Measurements from ENCODE around the gene KDELR1.
A peak's percentile ranks its signal among the peaks of the same experiment; 100 is the strongest.

The KDELR1 gene

GRCh38 chr19:48346191-48346590 lies 45.2 kb downstream of the KDELR1 start:
- no peak overlapping the region for H3K9ac ChIP-seq (ENCODE audit: low read depth in 1 of 2, low read length in 2 of 2)
- no peaks in the 10 kb centered on the region for H3K9me3 ChIP-seq (ENCODE audit: control insufficient read depth in 2 of 2, low read length in 2 of 2)
- no peaks in the 10 kb centered on the region for H3K4me1 ChIP-seq (ENCODE audit: control insufficient read depth in 2 of 2, insufficient read depth in 2 of 2, low read length in 2 of 2)
- H3K36me3 ChIP-seq (ENCODE audit: control insufficient read depth in 2 of 2, insufficient read depth in 2 of 2, low read length in 2 of 2), result no peaks in the 10 kb centered on the region
- H3K27me3 ChIP-seq (ENCODE audit: control insufficient read depth in 2 of 2, insufficient read depth in 2 of 2, low read length in 2 of 2), result no peaks in the 10 kb centered on the region
- H3K27ac ChIP-seq (ENCODE audit: low read depth in 2 of 2, low read length in 2 of 2), result no peak overlapping the region
- no peak overlapping the region for H3K4me3 ChIP-seq (ENCODE audit: low read length in 2 of 2)

GRCh38 chr19:48344892-48345291 lies 46.5 kb downstream of the KDELR1 start:
- Histone ChIP-seq H3K27ac (ENCODE audit: low read depth in 2 of 2, low read length in 2 of 2) (no peak overlapping the region), H3K4me3 (ENCODE audit: low read length in 2 of 2) (no peak overlapping the region), H3K27me3 (ENCODE audit: control insufficient read depth in 2 of 2, insufficient read depth in 2 of 2, low read length in 2 of 2) (no peaks in the 10 kb centered on the region), H3K36me3 (ENCODE audit: control insufficient read depth in 2 of 2, insufficient read depth in 2 of 2, low read length in 2 of 2) (no peaks in the 10 kb centered on the region), H3K4me1 (ENCODE audit: control insufficient read depth in 2 of 2, insufficient read depth in 2 of 2, low read length in 2 of 2) (no peaks in the 10 kb centered on the region), H3K9me3 (ENCODE audit: control insufficient read depth in 2 of 2, low read length in 2 of 2) (no peaks in the 10 kb centered on the region), H3K9ac (ENCODE audit: low read depth in 1 of 2, low read length in 2 of 2) (no peak overlapping the region)

GRCh38 chr19:48342841-48343540 lies 48.4 kb downstream of the KDELR1 start:
- Histone ChIP-seq H3K36me3 (ENCODE audit: control insufficient read depth in 2 of 2, insufficient read depth in 2 of 2, low read length in 2 of 2) (no peaks in the 10 kb centered on the region), H3K27ac (ENCODE audit: low read depth in 2 of 2, low read length in 2 of 2) (no peak overlapping the region), H3K4me3 (ENCODE audit: low read length in 2 of 2) (no peak overlapping the region), H3K9ac (ENCODE audit: low read depth in 1 of 2, low read length in 2 of 2) (no peak overlapping the region), H3K27me3 (ENCODE audit: control insufficient read depth in 2 of 2, insufficient read depth in 2 of 2, low read length in 2 of 2) (no peaks in the 10 kb centered on the region), H3K4me1 (ENCODE audit: control insufficient read depth in 2 of 2, insufficient read depth in 2 of 2, low read length in 2 of 2) (no peaks in the 10 kb centered on the region), H3K9me3 (ENCODE audit: control insufficient read depth in 2 of 2, low read length in 2 of 2) (no peaks in the 10 kb centered on the region)

GRCh38 chr19:48342414-48342738 lies 49.0 kb downstream of the KDELR1 start:
- H3K36me3 ChIP-seq (ENCODE audit: control insufficient read depth in 2 of 2, insufficient read depth in 2 of 2, low read length in 2 of 2), result no peaks in the 10 kb centered on the region
- H3K4me1 ChIP-seq (ENCODE audit: control insufficient read depth in 2 of 2, insufficient read depth in 2 of 2, low read length in 2 of 2), result no peaks in the 10 kb centered on the region
- no peak overlapping the region for H3K27ac ChIP-seq (ENCODE audit: low read depth in 2 of 2, low read length in 2 of 2)
- no peaks in the 10 kb centered on the region for H3K27me3 ChIP-seq (ENCODE audit: control insufficient read depth in 2 of 2, insufficient read depth in 2 of 2, low read length in 2 of 2)
- H3K9ac ChIP-seq (ENCODE audit: low read depth in 1 of 2, low read length in 2 of 2), result no peak overlapping the region
- H3K4me3 ChIP-seq (ENCODE audit: low read length in 2 of 2), result no peak overlapping the region
- no peaks in the 10 kb centered on the region for H3K9me3 ChIP-seq (ENCODE audit: control insufficient read depth in 2 of 2, low read length in 2 of 2)

- Histone ChIP-seq H3K27me3 (ENCODE audit: control insufficient read depth in 2 of 2, insufficient read depth in 2 of 2, low read length in 2 of 2) (no peaks in the 10 kb centered on the region), H3K4me3 (ENCODE audit: low read length in 2 of 2) (no peak overlapping the region), H3K36me3 (ENCODE audit: control insufficient read depth in 2 of 2, insufficient read depth in 2 of 2, low read length in 2 of 2) (no peaks in the 10 kb centered on the region), H3K27ac (ENCODE audit: low read depth in 2 of 2, low read length in 2 of 2) (no peak overlapping the region), H3K9me3 (ENCODE audit: control insufficient read depth in 2 of 2, low read length in 2 of 2) (no peaks in the 10 kb centered on the region), H3K4me1 (ENCODE audit: control insufficient read depth in 2 of 2, insufficient read depth in 2 of 2, low read length in 2 of 2) (no peaks in the 10 kb centered on the region), H3K9ac (ENCODE audit: low read depth in 1 of 2, low read length in 2 of 2) (no peak overlapping the region)
Measured at GRCh38 chr19:48341515-48342413, 49.6 kb downstream of the KDELR1 start.

- Histone ChIP-seq H3K36me3 (ENCODE audit: control insufficient read depth in 2 of 2, insufficient read depth in 2 of 2, low read length in 2 of 2) (no peaks in the 10 kb centered on the region), H3K27me3 (ENCODE audit: control insufficient read depth in 2 of 2, insufficient read depth in 2 of 2, low read length in 2 of 2) (no peaks in the 10 kb centered on the region), H3K4me3 (ENCODE audit: low read length in 2 of 2) (no peak overlapping the region), H3K4me1 (ENCODE audit: control insufficient read depth in 2 of 2, insufficient read depth in 2 of 2, low read length in 2 of 2) (no peaks in the 10 kb centered on the region), H3K9me3 (ENCODE audit: control insufficient read depth in 2 of 2, low read length in 2 of 2) (no peaks in the 10 kb centered on the region), H3K27ac (ENCODE audit: low read depth in 2 of 2, low read length in 2 of 2) (no peak overlapping the region), H3K9ac (ENCODE audit: low read depth in 1 of 2, low read length in 2 of 2) (no peak overlapping the region)
Measured at GRCh38 chr19:48340995-48341394, 50.4 kb downstream of the KDELR1 start.

GRCh38 chr19:48338802-48339503 lies 52.4 kb downstream of the KDELR1 start:
- no peak overlapping the region for H3K4me3 ChIP-seq (ENCODE audit: low read length in 2 of 2)
- no peaks in the 10 kb centered on the region for H3K36me3 ChIP-seq (ENCODE audit: control insufficient read depth in 2 of 2, insufficient read depth in 2 of 2, low read length in 2 of 2)
- H3K9me3 ChIP-seq (ENCODE audit: control insufficient read depth in 2 of 2, low read length in 2 of 2), result no peaks in the 10 kb centered on the region
- no peak overlapping the region for H3K27ac ChIP-seq (ENCODE audit: low read depth in 2 of 2, low read length in 2 of 2)
- no peaks in the 10 kb centered on the region for H3K27me3 ChIP-seq (ENCODE audit: control insufficient read depth in 2 of 2, insufficient read depth in 2 of 2, low read length in 2 of 2)
- peaks cover 0 to 2% of the 10 kb centered on the region in 2 donors for H3K4me1 ChIP-seq (ENCODE audit: control insufficient read depth in 2 of 2, insufficient read depth in 2 of 2, low read length in 2 of 2)
- no peak overlapping the region for H3K9ac ChIP-seq (ENCODE audit: low read depth in 1 of 2, low read length in 2 of 2)

GRCh38 chr19:48338253-48338755 lies 53.0 kb downstream of the KDELR1 start:
- H3K27ac ChIP-seq (ENCODE audit: low read depth in 2 of 2, low read length in 2 of 2), result no peak overlapping the region
- H3K4me1 ChIP-seq (ENCODE audit: control insufficient read depth in 2 of 2, insufficient read depth in 2 of 2, low read length in 2 of 2), result peaks cover 1 to 5% of the 10 kb centered on the region in 2 donors
- H3K9me3 ChIP-seq (ENCODE audit: control insufficient read depth in 2 of 2, low read length in 2 of 2), result no peaks in the 10 kb centered on the region
- no peaks in the 10 kb centered on the region for H3K27me3 ChIP-seq (ENCODE audit: control insufficient read depth in 2 of 2, insufficient read depth in 2 of 2, low read length in 2 of 2)
- no peak overlapping the region for H3K9ac ChIP-seq (ENCODE audit: low read depth in 1 of 2, low read length in 2 of 2)
- H3K36me3 ChIP-seq (ENCODE audit: control insufficient read depth in 2 of 2, insufficient read depth in 2 of 2, low read length in 2 of 2), result no peaks in the 10 kb centered on the region
- H3K4me3 ChIP-seq (ENCODE audit: low read length in 2 of 2), result no peak overlapping the region

- peaks cover 26 to 34% of the 10 kb centered on the region in 2 donors for H3K4me1 ChIP-seq (ENCODE audit: control insufficient read depth in 2 of 2, insufficient read depth in 2 of 2, low read length in 2 of 2)
- H3K9ac ChIP-seq (ENCODE audit: low read depth in 1 of 2, low read length in 2 of 2), result peak overlapping the region; percentile 97
- no peaks in the 10 kb centered on the region for H3K27me3 ChIP-seq (ENCODE audit: control insufficient read depth in 2 of 2, insufficient read depth in 2 of 2, low read length in 2 of 2)
- peaks cover 0 to 3% of the 10 kb centered on the region in 2 donors for H3K36me3 ChIP-seq (ENCODE audit: control insufficient read depth in 2 of 2, insufficient read depth in 2 of 2, low read length in 2 of 2)
- peak overlapping the region; percentile 93 to 94 for H3K4me3 ChIP-seq (ENCODE audit: low read length in 2 of 2)
- H3K27ac ChIP-seq (ENCODE audit: low read depth in 2 of 2, low read length in 2 of 2), result peak overlapping the region; percentile 99
- no peaks in the 10 kb centered on the region for H3K9me3 ChIP-seq (ENCODE audit: control insufficient read depth in 2 of 2, low read length in 2 of 2)
Measured at GRCh38 chr19:48333467-48334384, 57.6 kb downstream of the KDELR1 start.
